Liver (tissue), 2 donors: ENCODE measurements around the gene TCF12.

Experiments
- TF ChIP-seq, protein P1 (sequence below): IDR thresholded peaks from 2 replicates; pipeline ENCODE4 v1.6.1; 2016; ENCODE audit warnings: antibody characterized with exemption
- TF ChIP-seq, protein P2 (sequence below): fragments of 150-350 bp; IDR thresholded peaks from 2 replicates; pipeline ENCODE4 v1.5.1; 2017; ENCODE audit warnings: improper control_type of control experiment, low read depth, low read length; ENCODE audit not compliant: missing input control
- donor health status: healthy.

DNA sequence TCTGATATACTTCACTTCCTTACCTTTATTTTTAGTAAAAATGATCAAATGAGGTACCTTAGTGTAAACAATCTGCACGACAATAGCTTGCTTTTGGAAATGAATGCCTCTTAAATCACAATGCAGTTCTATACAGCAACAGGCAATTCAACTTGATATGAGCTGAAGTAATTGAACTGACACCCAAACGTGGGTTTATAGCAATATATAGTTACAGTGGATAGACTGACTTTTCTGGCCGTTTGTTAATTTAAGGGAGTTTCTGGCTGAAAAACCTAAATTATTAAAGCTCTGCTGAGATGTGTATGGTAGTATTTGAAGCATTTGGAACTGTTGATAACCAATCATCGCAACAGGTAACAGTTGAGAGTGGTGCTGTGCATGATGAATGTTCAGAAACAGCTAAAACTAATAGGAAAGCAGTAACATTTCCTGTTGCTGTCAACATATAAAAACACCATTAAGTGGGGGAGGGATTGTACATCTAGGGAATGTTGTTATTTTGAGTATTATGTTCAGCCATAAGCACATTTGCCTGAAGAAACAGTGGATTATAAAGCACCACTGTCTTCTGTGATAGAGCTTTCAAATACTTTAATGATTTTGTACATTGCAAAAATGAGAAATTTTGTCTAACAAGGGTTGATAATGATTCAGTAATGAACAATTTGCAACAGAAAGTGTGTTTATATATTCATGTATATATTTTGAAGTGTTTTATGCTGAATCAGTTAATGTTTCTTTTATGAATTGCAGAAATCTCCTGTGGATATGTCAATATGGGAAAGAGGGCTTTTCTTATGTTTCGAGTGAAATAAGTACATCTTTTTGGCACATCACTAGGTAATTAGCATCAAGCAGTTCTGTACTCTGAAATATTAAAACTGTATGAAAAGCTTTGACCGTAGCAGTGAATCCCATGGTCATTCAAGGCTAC, 176.1 kb downstream of the TCF12 start:
- TF ChIP-seq, protein P1, sequence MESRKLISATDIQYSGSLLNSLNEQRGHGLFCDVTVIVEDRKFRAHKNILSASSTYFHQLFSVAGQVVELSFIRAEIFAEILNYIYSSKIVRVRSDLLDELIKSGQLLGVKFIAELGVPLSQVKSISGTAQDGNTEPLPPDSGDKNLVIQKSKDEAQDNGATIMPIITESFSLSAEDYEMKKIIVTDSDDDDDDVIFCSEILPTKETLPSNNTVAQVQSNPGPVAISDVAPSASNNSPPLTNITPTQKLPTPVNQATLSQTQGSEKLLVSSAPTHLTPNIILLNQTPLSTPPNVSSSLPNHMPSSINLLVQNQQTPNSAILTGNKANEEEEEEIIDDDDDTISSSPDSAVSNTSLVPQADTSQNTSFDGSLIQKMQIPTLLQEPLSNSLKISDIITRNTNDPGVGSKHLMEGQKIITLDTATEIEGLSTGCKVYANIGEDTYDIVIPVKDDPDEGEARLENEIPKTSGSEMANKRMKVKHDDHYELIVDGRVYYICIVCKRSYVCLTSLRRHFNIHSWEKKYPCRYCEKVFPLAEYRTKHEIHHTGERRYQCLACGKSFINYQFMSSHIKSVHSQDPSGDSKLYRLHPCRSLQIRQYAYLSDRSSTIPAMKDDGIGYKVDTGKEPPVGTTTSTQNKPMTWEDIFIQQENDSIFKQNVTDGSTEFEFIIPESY: no peak
- TF ChIP-seq, protein P2, sequence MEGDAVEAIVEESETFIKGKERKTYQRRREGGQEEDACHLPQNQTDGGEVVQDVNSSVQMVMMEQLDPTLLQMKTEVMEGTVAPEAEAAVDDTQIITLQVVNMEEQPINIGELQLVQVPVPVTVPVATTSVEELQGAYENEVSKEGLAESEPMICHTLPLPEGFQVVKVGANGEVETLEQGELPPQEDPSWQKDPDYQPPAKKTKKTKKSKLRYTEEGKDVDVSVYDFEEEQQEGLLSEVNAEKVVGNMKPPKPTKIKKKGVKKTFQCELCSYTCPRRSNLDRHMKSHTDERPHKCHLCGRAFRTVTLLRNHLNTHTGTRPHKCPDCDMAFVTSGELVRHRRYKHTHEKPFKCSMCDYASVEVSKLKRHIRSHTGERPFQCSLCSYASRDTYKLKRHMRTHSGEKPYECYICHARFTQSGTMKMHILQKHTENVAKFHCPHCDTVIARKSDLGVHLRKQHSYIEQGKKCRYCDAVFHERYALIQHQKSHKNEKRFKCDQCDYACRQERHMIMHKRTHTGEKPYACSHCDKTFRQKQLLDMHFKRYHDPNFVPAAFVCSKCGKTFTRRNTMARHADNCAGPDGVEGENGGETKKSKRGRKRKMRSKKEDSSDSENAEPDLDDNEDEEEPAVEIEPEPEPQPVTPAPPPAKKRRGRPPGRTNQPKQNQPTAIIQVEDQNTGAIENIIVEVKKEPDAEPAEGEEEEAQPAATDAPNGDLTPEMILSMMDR: no peak
